HG03159 (cell line): Measurements from ENCODE around the gene STK26.
"Not testable (repeated sequence)": the region's sequence is repeated elsewhere in the genome, so short reads cannot be mapped to it uniquely, and the experiment has no call there.

ENCODE experiments used
- ATAC-seq: cut with Tn5 transposase; IDR thresholded peaks from one replicate; pipeline ENCODE4 v1.9.1; 2021; ENCODE audit warnings: mild to moderate bottlenecking, moderate library complexity; ENCODE audit not compliant: unreplicated experiment

Gene STK26

GRCh38 chrX:132034648-132035047, 11.5 kb downstream of the STK26 start:
- ATAC-seq = no peak

GRCh38 chrX:132037479-132037993, 14.4 kb downstream of the STK26 start:
- ATAC-seq = no peak

- ATAC-seq = no peak
Measured at GRCh38 chrX:132040066-132040465, 17.0 kb downstream of the STK26 start.

- ATAC-seq = no peak
Measured at GRCh38 chrX:132041015-132041414, 17.9 kb downstream of the STK26 start.

- no peak for ATAC-seq
Measured at GRCh38 chrX:132043977-132044376, 20.9 kb downstream of the STK26 start.

GRCh38 chrX:132044953-132045352, 21.9 kb downstream of the STK26 start:
- no peak for ATAC-seq

- no peak for ATAC-seq
Measured at GRCh38 chrX:132045456-132045855, 22.4 kb downstream of the STK26 start.

- no peak for ATAC-seq
Measured at GRCh38 chrX:132046533-132046932, 23.4 kb downstream of the STK26 start.

- not testable (repeated sequence) for ATAC-seq
Measured at GRCh38 chrX:132051778-132052177, 28.7 kb downstream of the STK26 start.

- ATAC-seq = no peak
Measured at GRCh38 chrX:132058050-132058449, 34.9 kb downstream of the STK26 start.

- no peak for ATAC-seq
Measured at GRCh38 chrX:132058975-132059374, 35.9 kb downstream of the STK26 start.

- no peak for ATAC-seq
Measured at GRCh38 chrX:132059973-132060540, 37.0 kb downstream of the STK26 start.

GRCh38 chrX:132063334-132063733, 40.2 kb downstream of the STK26 start:
- ATAC-seq = no peak

- no peak for ATAC-seq
Measured at GRCh38 chrX:132063862-132064261, 40.8 kb downstream of the STK26 start.

- no peak for ATAC-seq
Measured at GRCh38 chrX:132068405-132068804, 45.3 kb downstream of the STK26 start.

GRCh38 chrX:132071254-132071653, 48.2 kb downstream of the STK26 start:
- ATAC-seq = no peak

GRCh38 chrX:132077414-132077813, 54.3 kb downstream of the STK26 start:
- ATAC-seq = no peak

GRCh38 chrX:132077912-132078311, 54.8 kb downstream of the STK26 start:
- no peak for ATAC-seq

GRCh38 chrX:132085786-132086185, 62.7 kb downstream of the STK26 start:
- no peak for ATAC-seq

- no peak for ATAC-seq
Measured at GRCh38 chrX:132086672-132087071, 63.6 kb downstream of the STK26 start.

- no peak for ATAC-seq
Measured at GRCh38 chrX:132088864-132089263, 65.8 kb downstream of the STK26 start.

GRCh38 chrX:132090403-132091159, 67.5 kb downstream of the STK26 start:
- no peak for ATAC-seq
